Activated T-helper 17 cell treated with anti-CD3 and anti-CD28 coated beads, Interleukin-2, amount 50 U/mL, for 72 hours (primary cell): ENCODE data around the gene SEC11C. TPM values are rescaled to one million over a fixed set of nuclear protein-coding genes. Genes with fewer than 3 reads are reported as not detected.

Experiments
- total RNA-seq, 2 donors: library from RNA; stranded (reverse); gene quantifications; one replicate each; pipeline ENCODE4 v1.2.3, GENCODE V29; 2022

The SEC11C gene
- total RNA-seq, 2 donors from 2014 or later: 57.9 to 87.8 TPM

Other genes starting within 250 kb of the SEC11C start
- gene GRP, start 80.3 kb downstream of the SEC11C start, total RNA-seq: not detected
- gene RAX, start 133.6 kb downstream of the SEC11C start, total RNA-seq: under 1 TPM in 1 of 2 donors, not detected in 1; 0.24 TPM
- not detected for gene CPLX4, start 178.8 kb downstream of the SEC11C start, total RNA-seq
- 100 to 1,000 TPM; 134 to 245 TPM for gene LMAN1, start 219.4 kb downstream of the SEC11C start, total RNA-seq